Subcutaneous adipose tissue (tissue), 4 donors: ENCODE data around the gene LHX6. TPM values are rescaled to one million over a fixed set of nuclear protein-coding genes. Genes with fewer than 3 reads are reported as not detected.

ENCODE experiments used
- CTCF ChIP-seq: fragments of 450-650 bp; IDR thresholded peaks from one replicate; pipeline ENCODE4 v1.5.1; 2016; ENCODE audit warnings: low read depth, mild to moderate bottlenecking, control low read depth, antibody characterized with exemption, moderate library complexity
- total RNA-seq, 4 donors: library from RNA; depleted of rRNA; stranded (reverse); fragments of >200 nt; gene quantifications; one replicate each; pipeline ENCODE4 v1.1.0, GENCODE V29; 2016

Gene LHX6
- total RNA-seq, 4 donors from 2014 or later = 3.1 to 10.1 (median 6.4) TPM

GRCh38 chr9:122234022-122234748, 5.4 kb upstream of the LHX6 start:
- TF ChIP-seq CTCF = no peak

- no peak for TF ChIP-seq CTCF
Observed at GRCh38 chr9:122232796-122233306, 4.1 kb upstream of the LHX6 start.

- no peak for TF ChIP-seq CTCF
Observed at GRCh38 chr9:122229485-122229837, 704 bp upstream of the LHX6 start.

- TF ChIP-seq CTCF = no peak
Observed at GRCh38 chr9:122228191-122228567, 578 bp downstream of the LHX6 start.

GRCh38 chr9:122227575-122227900, 1.2 kb downstream of the LHX6 start:
- no peak for TF ChIP-seq CTCF

- no peak for TF ChIP-seq CTCF
Observed at GRCh38 chr9:122226758-122227574, 1.8 kb downstream of the LHX6 start.

GRCh38 chr9:122226142-122226757, 2.5 kb downstream of the LHX6 start:
- no peak for TF ChIP-seq CTCF
